Measurements from ENCODE around the gene EFNB2. TPM values are rescaled to one million over a fixed set of nuclear protein-coding genes. Genes with fewer than 3 reads are reported as not detected.

The EFNB2 gene
- total and polyA plus RNA-seq, 2 experiments from 2014 or later = 11.1 to 12.2 TPM

DNA sequence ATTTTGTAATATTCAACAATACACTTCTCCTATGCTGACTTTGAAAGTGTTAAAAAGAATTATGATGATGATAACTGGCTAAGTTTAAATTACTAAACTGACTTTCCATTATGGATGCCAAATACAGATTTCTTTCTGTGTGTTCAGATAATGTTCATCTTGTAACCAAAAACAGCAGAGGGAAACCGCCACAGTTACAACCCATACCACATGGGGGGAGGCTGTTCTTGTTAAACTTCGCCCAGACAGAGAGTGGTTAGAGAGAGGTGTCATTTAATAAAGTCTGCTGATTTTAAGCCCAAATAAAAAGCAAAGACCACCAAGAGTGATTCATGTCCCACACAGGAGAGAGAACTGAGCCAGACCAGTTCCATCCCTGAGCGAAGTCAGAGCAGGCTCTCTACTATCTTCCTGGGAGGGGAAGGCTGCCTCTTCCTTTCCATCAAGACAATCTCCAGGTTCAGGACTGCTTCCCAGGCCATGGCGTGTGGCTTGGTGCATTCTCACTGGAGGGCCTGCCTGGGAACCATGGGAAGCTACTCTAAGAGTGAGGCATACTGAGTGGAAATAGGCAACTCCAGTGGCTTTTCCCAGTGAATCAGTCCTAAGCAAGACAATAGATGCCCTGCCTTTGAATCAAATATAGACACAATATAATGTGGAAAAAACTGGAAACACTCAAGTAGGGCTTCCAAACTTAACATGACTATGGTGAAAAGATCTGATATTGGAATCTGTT is 18.2 kb downstream of the EFNB2 start:
- DNase-seq (ENCODE audit: low read depth in 1 of 2, low spot score in 1 of 2) = no peak
- H3K36me3 ChIP-seq = no peaks in the 10 kb centered on the region
- TF ChIP-seq, protein P1, sequence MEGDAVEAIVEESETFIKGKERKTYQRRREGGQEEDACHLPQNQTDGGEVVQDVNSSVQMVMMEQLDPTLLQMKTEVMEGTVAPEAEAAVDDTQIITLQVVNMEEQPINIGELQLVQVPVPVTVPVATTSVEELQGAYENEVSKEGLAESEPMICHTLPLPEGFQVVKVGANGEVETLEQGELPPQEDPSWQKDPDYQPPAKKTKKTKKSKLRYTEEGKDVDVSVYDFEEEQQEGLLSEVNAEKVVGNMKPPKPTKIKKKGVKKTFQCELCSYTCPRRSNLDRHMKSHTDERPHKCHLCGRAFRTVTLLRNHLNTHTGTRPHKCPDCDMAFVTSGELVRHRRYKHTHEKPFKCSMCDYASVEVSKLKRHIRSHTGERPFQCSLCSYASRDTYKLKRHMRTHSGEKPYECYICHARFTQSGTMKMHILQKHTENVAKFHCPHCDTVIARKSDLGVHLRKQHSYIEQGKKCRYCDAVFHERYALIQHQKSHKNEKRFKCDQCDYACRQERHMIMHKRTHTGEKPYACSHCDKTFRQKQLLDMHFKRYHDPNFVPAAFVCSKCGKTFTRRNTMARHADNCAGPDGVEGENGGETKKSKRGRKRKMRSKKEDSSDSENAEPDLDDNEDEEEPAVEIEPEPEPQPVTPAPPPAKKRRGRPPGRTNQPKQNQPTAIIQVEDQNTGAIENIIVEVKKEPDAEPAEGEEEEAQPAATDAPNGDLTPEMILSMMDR (IDR thresholded peaks at IDR 0.05; ENCODE audit: low read depth, low read length) = no peak
- H3K27ac ChIP-seq = no peak overlapping the region
- no peak overlapping the region for H3K4me3 ChIP-seq
- H3K4me1 ChIP-seq (ENCODE audit: low read depth) = peaks cover 4% of the 10 kb centered on the region
- H3K27me3 ChIP-seq = no peaks in the 10 kb centered on the region
- H3K9me3 ChIP-seq (ENCODE audit: low read depth) = no peaks in the 10 kb centered on the region

DNA sequence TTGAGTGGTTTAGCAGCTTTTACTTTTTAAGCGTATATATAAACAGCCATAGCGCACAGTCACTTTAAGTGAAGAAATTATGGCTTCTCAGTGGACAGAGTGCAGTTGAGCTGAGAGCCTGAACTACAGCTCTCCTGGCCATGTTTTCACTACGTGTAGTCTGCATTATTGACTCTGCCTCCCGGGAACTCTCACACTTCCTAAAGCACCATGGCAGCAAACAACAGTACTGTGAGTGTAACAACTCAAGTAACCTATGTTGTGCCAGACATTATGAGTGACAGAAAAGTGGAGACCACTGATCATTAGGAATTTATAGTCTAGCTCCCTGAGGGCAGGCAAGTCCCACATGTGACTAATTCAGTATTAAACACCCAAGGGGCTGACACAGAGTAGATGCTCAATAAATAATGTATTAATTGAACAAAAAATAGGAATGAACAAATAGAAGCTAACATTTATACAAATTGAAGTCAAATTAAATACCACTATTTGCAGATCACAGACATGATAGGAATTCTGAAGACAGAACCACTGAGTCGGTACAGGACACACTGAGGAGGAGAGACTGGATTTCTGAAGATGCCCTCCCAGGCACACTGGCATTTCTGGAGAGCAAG is 19.7 kb downstream of the EFNB2 start:
- Histone ChIP-seq H3K9me3 (ENCODE audit: low read depth) (no peaks in the 10 kb centered on the region), H3K4me1 (ENCODE audit: low read depth) (peaks cover 4% of the 10 kb centered on the region), H3K27ac (no peak overlapping the region), H3K4me3 (no peak overlapping the region), H3K36me3 (no peaks in the 10 kb centered on the region), H3K27me3 (no peaks in the 10 kb centered on the region)
- DNase-seq (ENCODE audit: low read depth in 1 of 2, low spot score in 1 of 2) = no peak
- TF ChIP-seq, protein P1 (IDR thresholded peaks at IDR 0.05; ENCODE audit: low read depth, low read length) = no peak

DNA sequence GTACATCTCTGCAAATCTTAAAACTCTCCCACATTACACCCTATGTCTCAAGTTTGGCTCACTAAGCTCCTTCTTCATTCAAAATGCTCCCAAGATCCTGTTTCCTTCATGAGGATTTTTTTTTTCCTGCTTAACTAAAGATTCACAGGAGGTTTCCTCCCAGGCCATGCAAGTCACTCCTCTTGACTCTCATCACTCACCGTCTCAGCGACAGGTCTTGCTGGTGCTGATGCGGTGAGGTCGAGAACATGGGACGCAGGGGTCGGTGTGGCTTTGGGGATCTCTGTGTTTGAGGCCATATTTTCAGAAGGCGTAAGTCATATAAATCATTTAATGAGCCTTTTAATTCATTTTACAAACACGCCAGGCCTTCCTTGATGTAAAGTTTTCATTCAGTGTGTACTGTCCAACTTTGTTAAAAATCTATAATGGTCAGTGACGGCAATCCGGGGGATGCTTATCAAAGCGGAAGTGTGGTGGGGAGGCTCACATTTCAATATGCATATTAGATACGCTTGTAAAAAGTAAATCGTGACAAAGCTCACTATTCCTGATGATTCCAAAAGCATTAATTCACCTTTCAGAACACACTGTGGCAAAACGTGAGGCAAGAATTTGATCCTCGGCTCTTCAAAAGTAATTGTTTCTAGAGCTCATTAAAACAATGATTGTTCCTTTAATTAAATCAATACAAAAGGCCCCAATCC is 20.4 kb downstream of the EFNB2 start:
- Histone ChIP-seq H3K27ac (no peak overlapping the region), H3K27me3 (no peaks in the 10 kb centered on the region)
- no peak for DNase-seq (ENCODE audit: low read depth in 1 of 2, low spot score in 1 of 2)

DNA sequence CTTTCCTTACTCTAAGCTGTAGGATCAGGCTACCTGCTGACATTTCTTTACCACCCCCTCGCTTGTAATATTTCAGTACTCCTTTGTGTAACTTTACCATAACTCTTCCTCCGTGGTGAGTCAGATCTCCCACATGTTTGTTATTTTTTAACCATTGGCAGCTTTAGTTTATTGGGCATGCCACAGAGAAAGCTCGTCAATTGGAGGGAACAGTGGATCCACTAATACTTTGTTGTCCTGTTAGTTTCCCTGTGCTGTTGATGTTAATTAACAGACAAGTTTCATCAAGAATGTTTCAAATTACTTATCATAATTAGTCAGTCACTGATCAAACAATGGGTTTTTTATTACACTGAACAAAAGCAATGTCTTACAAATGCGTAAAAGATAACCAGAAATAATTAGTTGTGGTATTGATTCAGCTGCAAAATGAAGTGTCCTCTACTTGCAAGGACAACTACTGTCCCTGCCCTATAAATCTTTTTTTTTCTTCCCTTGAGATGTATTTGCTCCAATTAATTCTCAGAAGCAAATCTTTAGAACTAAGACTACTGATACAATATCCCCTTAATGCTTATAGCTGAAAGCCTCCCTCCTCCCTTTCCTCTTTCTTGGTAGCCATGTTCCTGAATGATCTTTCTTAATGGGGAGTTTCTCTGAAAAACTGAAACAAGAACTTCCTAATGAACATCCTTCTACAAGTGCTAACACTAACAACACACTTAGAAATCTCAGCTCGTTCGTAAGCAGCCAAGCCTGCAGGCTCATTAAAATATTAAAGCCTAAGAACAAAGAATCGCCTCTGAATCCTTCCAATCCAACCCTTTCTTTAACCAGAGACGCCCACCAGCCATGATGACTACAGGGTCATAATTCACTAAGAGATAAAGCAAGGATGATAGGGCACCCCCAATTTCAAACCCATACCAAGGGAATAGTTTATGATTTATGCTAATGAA is 22.2 kb downstream of the EFNB2 start:
- H3K4me3 ChIP-seq = no peak overlapping the region
- DNase-seq (ENCODE audit: low read depth in 1 of 2, low spot score in 1 of 2) = peak in 1 of 2 donors; percentile 36
- H3K27ac ChIP-seq = no peak overlapping the region
- H3K4me1 ChIP-seq (ENCODE audit: low read depth) = peaks cover 1% of the 10 kb centered on the region
- H3K9me3 ChIP-seq (ENCODE audit: low read depth) = no peaks in the 10 kb centered on the region
- no peaks in the 10 kb centered on the region for H3K36me3 ChIP-seq
- TF ChIP-seq, protein P1 (IDR thresholded peaks at IDR 0.05; ENCODE audit: low read depth, low read length) = no peak
- H3K27me3 ChIP-seq = no peaks in the 10 kb centered on the region

More for the DNA sequence above, 20.4 kb downstream of the EFNB2 start:
- TF ChIP-seq, protein P1 (IDR thresholded peaks at IDR 0.05; ENCODE audit: low read depth, low read length) = no peak
- Histone ChIP-seq H3K4me1 (ENCODE audit: low read depth) (peaks cover 1% of the 10 kb centered on the region), H3K36me3 (no peaks in the 10 kb centered on the region), H3K4me3 (no peak overlapping the region), H3K9me3 (ENCODE audit: low read depth) (no peaks in the 10 kb centered on the region)

All from cardiac muscle cell (in vitro differentiated cells and primary cell).